Stomach (tissue), 4 donors: ENCODE measurements around the gene LRIT2.

Experiments
- CTCF ChIP-seq, 7 experiments: fragments of 450-650 bp in 4 of 7; fragments of 200-600 bp in 3 of 7; sonication (generic) in 3 of 7; IDR thresholded peaks; one replicate each; pipeline ENCODE4 v1.5.1; 2016 to 2019; ENCODE audit warnings: antibody characterized with exemption in 7 of 7, control low read depth in 2 of 7, mild to moderate bottlenecking in 1 of 7
- EP300 ChIP-seq: sonication (generic); formaldehyde crosslinking; IDR thresholded peaks from one replicate; pipeline ENCODE4 v1.6.1; 2017; ENCODE audit warnings: antibody characterized with exemption
- POLR2A ChIP-seq, 4 donors: fragments of 450-650 bp; IDR thresholded peaks; one replicate each; pipeline ENCODE4 v1.6.1; 2016; ENCODE audit warnings: antibody characterized with exemption in 4 of 4, control low read depth in 2 of 4, mild to moderate bottlenecking in 1 of 4, moderate library complexity in 1 of 4
- POLR2AphosphoS5 ChIP-seq, 3 donors: sonication (generic); formaldehyde crosslinking; IDR thresholded peaks; one replicate each; pipeline ENCODE4 v1.6.1; 2016; ENCODE audit warnings: antibody characterized with exemption in 3 of 3

- TF ChIP-seq CTCF (IDR thresholded peaks at IDR 0.05), result no peak
- TF ChIP-seq POLR2AphosphoS5 (IDR thresholded peaks at IDR 0.05), result no peak
- TF ChIP-seq POLR2A (IDR thresholded peaks at IDR 0.05), result no peak
- no peak for TF ChIP-seq EP300
Observed at GRCh38 chr10:84247496-84247895, 22.2 kb upstream of the LRIT2 start.
